HUES64 (cell line): ENCODE data around the gene FZR1.

Experiments
- H3K27ac ChIP-seq: 2 replicates; pipeline ENCODE4 v1.7.0; 2013; ENCODE audit warnings: low read depth, low read length, inconsistent platforms
- H3K27me3 ChIP-seq: 2 replicates; pipeline ENCODE4 v1.6.1; 2013; ENCODE audit warnings: mild to moderate bottlenecking, low read length; ENCODE audit not compliant: insufficient read depth
- H3K36me3 ChIP-seq: 2 replicates; pipeline ENCODE4 v1.6.1; 2013; ENCODE audit warnings: mild to moderate bottlenecking, low read length; ENCODE audit not compliant: insufficient read depth
- H3K4me1 ChIP-seq: 2 replicates; pipeline ENCODE4 v1.6.1; 2013; ENCODE audit warnings: mild to moderate bottlenecking, low read length, moderate library complexity; ENCODE audit not compliant: insufficient read depth
- H3K4me3 ChIP-seq: 2 replicates; pipeline ENCODE4 v1.5.1; 2013; ENCODE audit warnings: mild to moderate bottlenecking, low read length, moderate library complexity
- H3K9ac ChIP-seq: 2 replicates; pipeline ENCODE4 v1.6.1; 2013; ENCODE audit warnings: mild to moderate bottlenecking, low read depth, low read length
- H3K9me3 ChIP-seq: 2 replicates; pipeline ENCODE4 v1.6.1; 2013; ENCODE audit warnings: low read depth, low read length; ENCODE audit not compliant: insufficient read depth
- WGBS: fragments of 150-250, 120-280 bp; methylation state at CpG from one replicate; pipeline ENCODE4 v1.1.7; 2013; ENCODE audit warnings: missing lambda C conversion rate; 5-methylcytosine and 5-hydroxymethylcytosine counted together

FZR1 gene

GRCh38 chr19:3475449-3475848 lies 30.7 kb upstream of the FZR1 start:
- Histone ChIP-seq H3K27me3 (peaks cover 12% of the 10 kb centered on the region), H3K27ac (no peak overlapping the region), H3K4me3 (no peak overlapping the region), H3K9ac (no peak overlapping the region), H3K36me3 (no peaks in the 10 kb centered on the region), H3K9me3 (no peaks in the 10 kb centered on the region), H3K4me1 (no peaks in the 10 kb centered on the region)
- WGBS: 76% methylated on average over 4 of the region's 4 CpGs

DNA sequence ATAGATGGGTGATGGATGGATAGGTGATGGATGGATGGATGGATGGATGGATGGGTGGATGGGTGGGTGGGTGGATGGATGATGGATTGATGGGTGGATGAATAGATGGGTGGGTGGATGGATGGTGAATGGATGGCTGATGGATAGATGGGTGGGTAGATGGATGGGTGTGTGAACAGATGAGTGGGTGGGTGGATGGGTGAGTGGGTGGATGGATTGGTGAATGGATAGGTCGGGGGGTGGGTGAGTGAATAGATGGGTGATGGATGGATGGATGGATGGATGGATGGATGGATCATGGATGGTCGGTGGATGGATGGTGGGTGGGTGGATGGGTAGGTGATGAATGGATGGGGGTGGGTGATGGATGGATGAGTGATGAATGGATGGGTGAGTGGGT lies 29.3 kb upstream of the FZR1 start:
- Histone ChIP-seq H3K9me3 (no peaks in the 10 kb centered on the region), H3K27me3 (peaks cover 5% of the 10 kb centered on the region), H3K27ac (no peak overlapping the region), H3K4me1 (no peaks in the 10 kb centered on the region), H3K36me3 (no peaks in the 10 kb centered on the region), H3K4me3 (no peak overlapping the region), H3K9ac (no peak overlapping the region)
- 83% methylated on average over 2 of the region's 2 CpGs for WGBS

DNA sequence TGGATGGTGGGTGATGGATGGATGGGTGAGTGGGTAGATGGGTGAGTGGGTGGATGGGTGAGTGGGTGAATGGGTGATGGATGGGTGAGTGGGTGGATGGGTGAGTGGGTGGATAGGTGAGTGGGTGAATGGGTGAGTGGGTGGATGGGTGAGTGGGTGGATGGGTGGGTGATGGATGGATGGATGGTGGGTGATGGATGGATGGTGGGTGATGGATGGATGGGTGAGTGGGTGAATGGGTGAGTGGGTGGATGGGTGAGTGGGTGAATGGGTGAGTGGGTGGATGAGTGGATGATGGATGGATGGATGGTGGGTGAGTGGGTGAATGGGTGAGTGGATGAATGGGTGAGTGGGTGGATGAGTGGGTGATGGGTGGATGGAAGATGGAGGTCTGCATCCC lies 28.6 kb upstream of the FZR1 start:
- H3K36me3 ChIP-seq: no peaks in the 10 kb centered on the region
- peaks cover 5% of the 10 kb centered on the region; the same call in 1 of the 2 replicates for H3K27me3 ChIP-seq
- H3K9ac ChIP-seq: no peak overlapping the region
- no peak overlapping the region for H3K27ac ChIP-seq
- H3K4me3 ChIP-seq: no peak overlapping the region
- H3K9me3 ChIP-seq: no peaks in the 10 kb centered on the region
- no peaks in the 10 kb centered on the region for H3K4me1 ChIP-seq

GRCh38 chr19:3477951-3478350 lies 28.2 kb upstream of the FZR1 start:
- H3K4me3 ChIP-seq: no peak overlapping the region; the same call in 1 of the 2 replicates
- no peak overlapping the region for H3K27ac ChIP-seq
- peaks cover 5% of the 10 kb centered on the region; the same call in 1 of the 2 replicates for H3K27me3 ChIP-seq
- WGBS: 96% methylated on average over 2 of the region's 2 CpGs
- no peak overlapping the region for H3K9ac ChIP-seq
- H3K4me1 ChIP-seq: no peaks in the 10 kb centered on the region
- no peaks in the 10 kb centered on the region for H3K36me3 ChIP-seq
- no peaks in the 10 kb centered on the region for H3K9me3 ChIP-seq

GRCh38 chr19:3478409-3479176 lies 27.5 kb upstream of the FZR1 start:
- Histone ChIP-seq H3K27me3 (peaks cover 5% of the 10 kb centered on the region; the same call in 1 of the 2 replicates), H3K27ac (no peak overlapping the region), H3K36me3 (no peaks in the 10 kb centered on the region), H3K4me1 (no peaks in the 10 kb centered on the region), H3K9me3 (no peaks in the 10 kb centered on the region), H3K4me3 (peak overlapping the region; percentile 37), H3K9ac (no peak overlapping the region)
- WGBS: 51% methylated on average over 26 of the region's 27 CpGs

GRCh38 chr19:3479177-3479833 lies 26.8 kb upstream of the FZR1 start:
- H3K27me3 ChIP-seq: peaks cover 5% of the 10 kb centered on the region; the same call in 1 of the 2 replicates
- no peaks in the 10 kb centered on the region for H3K4me1 ChIP-seq
- no peak overlapping the region for H3K9ac ChIP-seq
- H3K27ac ChIP-seq: no peak overlapping the region
- no peaks in the 10 kb centered on the region for H3K9me3 ChIP-seq
- H3K36me3 ChIP-seq: no peaks in the 10 kb centered on the region
- 70% methylated on average over 7 of the region's 7 CpGs for WGBS
- peak overlapping the region; percentile 37; the same call in 1 of the 2 replicates for H3K4me3 ChIP-seq

DNA sequence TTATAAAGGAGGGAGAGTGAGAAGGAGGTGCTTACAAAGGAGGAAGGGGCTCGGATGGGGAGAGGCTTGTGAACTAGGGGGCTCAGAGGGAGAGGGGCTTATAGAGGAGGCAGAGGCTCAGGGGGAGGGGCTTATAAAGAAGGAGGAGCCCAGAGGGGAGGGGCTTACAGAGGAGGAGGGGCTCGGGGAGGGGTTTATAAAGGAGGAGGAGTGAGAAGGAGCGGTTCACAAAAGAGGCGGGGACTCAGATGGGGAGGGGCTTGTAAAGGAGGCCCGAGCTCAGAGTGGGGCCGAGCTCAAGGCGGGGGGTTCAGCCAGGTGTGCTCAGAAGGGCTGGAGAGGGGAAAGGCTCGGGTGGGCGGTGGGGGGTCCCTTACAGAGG lies 26.3 kb upstream of the FZR1 start:
- WGBS: 74% methylated on average over 9 of the region's 9 CpGs
- H3K9me3 ChIP-seq: no peaks in the 10 kb centered on the region
- H3K27ac ChIP-seq: no peak overlapping the region
- H3K27me3 ChIP-seq: peaks cover 5% of the 10 kb centered on the region; the same call in 1 of the 2 replicates
- H3K9ac ChIP-seq: no peak overlapping the region
- no peaks in the 10 kb centered on the region for H3K36me3 ChIP-seq
- H3K4me1 ChIP-seq: no peaks in the 10 kb centered on the region
- H3K4me3 ChIP-seq: peak overlapping the region; percentile 32; the same call in 1 of the 2 replicates

GRCh38 chr19:3480383-3481091 lies 25.6 kb upstream of the FZR1 start, which contains the start of gene SMIM24:
Gene SMIM24, minus strand, starts transcription at chr19:3480525. Its CDS starts 62 bp downstream, at chr19:3480463.
- H3K4me1 ChIP-seq: no peaks in the 10 kb centered on the region
- H3K27ac ChIP-seq: no peak within 1 kb of the TSS
- no peaks in the 10 kb centered on the region for H3K9me3 ChIP-seq
- H3K27me3 ChIP-seq: peaks cover 5% of the 10 kb centered on the region; the same call in 1 of the 2 replicates
- H3K9ac ChIP-seq: no peak within 1 kb of the TSS
- peak within 1 kb of the TSS; percentile 32; the same call in 1 of the 2 replicates for H3K4me3 ChIP-seq
- 73% methylated on average over 27 of the region's 27 CpGs for WGBS
- no peaks in the 10 kb centered on the region for H3K36me3 ChIP-seq

DNA sequence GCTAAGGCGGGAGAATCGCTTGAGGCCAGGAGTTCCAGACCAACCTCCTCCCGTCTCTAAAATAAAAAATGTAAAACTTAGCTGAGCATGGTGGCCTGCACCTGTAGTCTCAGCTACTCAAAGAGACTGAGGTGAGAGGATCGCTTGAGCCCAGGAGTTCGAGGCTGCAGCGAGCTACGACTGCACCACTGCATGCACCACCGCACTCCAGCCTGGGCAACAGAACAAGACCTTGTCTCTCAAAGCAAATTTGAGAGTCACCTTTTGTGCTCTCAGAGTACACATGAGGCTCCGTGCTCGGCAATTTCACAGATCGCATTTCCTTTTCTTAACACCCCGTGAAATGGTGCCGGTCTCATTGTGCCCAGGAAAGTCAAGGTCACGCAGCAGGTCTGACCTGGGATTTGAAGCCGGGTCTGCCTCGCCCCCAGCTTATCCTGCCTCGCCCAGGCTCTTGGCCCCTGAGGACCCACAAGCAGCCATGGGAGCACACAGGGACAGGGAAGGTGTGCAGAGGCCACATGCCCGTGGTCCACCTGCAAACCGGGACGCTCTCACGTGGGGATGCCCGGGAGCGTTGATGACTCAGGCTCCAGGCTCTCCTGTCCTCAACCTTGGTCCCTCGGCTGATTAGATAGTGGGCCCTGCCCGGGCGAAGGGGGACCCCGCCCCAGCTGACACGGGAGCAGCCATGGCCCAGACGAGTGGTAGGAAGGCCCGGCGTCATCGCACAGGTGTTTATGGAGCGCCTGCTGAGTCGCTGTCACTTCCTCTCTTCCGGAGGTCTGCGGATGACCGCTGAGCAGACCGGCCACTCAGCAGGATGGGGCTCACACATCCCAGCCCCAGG lies 24.6 kb upstream of the FZR1 start:
- H3K36me3 ChIP-seq: no peaks in the 10 kb centered on the region
- no peak overlapping the region for H3K27ac ChIP-seq
- 60% methylated on average over 38 of the region's 38 CpGs for WGBS
- no peak overlapping the region for H3K9ac ChIP-seq
- no peaks in the 10 kb centered on the region for H3K4me1 ChIP-seq
- H3K27me3 ChIP-seq: peaks cover 5% of the 10 kb centered on the region; the same call in 1 of the 2 replicates
- no peaks in the 10 kb centered on the region for H3K9me3 ChIP-seq
- H3K4me3 ChIP-seq: no peak overlapping the region

DNA sequence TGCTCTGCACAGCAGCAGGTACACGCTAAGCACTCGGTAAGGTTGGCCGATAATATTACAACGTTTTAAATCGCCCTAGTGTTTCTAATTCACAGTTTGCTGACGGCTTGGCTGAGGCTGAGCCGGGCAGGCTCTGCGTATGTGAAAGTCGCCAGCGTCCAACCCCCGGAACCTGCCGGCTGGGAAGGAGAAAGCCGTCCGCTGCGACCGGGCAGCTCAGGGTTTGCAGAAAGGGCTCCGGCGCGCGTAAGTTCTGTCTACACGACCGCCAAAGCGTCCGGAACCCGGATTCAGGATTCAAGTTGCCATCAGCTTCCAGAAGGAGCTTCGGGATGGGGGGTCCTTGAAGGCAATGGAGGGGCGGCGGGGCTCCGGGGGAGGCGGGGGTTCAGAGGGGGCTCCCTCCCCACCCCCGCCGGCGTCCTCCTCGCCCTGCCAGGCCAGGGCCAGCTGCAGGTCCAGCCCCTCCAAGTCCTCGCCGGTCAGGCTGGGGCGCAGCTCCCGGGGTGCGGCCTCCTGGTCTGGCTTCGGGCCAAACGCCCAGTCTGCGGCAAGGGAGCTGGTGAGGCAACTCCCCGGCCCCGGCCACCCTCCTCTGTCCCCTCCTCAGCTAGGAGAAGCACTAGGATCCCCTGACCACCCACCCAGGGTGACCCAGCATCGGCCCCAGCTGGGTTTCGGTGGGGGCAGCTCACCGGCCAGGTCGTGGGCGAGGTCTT lies 23.4 kb upstream of the FZR1 start:
- H3K27ac ChIP-seq: no peak overlapping the region
- peaks cover 5% of the 10 kb centered on the region; the same call in 1 of the 2 replicates for H3K27me3 ChIP-seq
- H3K4me3 ChIP-seq: no peak overlapping the region
- WGBS: 92% methylated on average over 49 of the region's 49 CpGs
- no peaks in the 10 kb centered on the region for H3K9me3 ChIP-seq
- no peaks in the 10 kb centered on the region for H3K4me1 ChIP-seq
- no peak overlapping the region for H3K9ac ChIP-seq
- H3K36me3 ChIP-seq: no peaks in the 10 kb centered on the region
